ENCODE measurements around the gene ABI3BP.

ABI3BP gene

DNA sequence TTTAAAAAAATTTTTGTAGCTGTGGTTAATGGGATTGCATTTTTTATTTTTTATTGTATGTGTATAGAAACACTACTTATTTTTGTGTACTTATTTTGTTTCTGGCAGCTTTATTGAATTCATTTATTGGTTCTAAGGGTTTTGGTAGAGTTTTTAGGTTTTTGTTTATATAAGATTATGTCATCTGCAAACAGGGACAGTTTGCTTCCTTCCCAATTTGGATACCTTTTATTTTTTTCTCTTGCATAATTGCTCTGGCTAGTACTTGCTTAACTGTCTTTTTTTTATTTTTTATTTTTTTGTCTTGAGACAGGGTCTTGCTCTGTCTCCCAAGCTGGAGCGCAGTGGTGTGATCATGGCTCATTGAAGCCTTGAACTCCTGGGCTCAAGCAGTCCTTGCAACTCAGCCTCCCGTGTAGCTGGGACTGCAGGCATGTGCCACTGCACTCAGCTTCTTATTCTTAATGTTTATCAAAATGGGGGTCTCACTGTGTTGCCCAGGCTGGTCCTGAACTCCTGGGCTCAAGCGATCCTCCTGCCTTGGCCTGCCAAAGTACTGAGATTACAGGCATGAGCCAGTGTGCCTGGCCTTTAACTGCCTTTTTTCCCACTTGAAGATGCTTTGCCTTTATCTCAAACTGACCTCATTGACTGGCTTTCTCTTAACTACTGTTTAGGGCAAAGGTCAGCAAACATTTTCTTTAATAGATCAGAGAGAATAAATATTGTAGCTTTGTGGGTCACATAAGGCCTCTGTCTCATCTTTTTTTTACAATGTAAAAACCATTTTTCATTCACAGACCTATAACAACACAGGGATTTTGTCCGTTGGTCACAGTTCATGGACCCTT is 275.4 kb downstream of the ABI3BP start:
- no peak for DNase-seq

DNA sequence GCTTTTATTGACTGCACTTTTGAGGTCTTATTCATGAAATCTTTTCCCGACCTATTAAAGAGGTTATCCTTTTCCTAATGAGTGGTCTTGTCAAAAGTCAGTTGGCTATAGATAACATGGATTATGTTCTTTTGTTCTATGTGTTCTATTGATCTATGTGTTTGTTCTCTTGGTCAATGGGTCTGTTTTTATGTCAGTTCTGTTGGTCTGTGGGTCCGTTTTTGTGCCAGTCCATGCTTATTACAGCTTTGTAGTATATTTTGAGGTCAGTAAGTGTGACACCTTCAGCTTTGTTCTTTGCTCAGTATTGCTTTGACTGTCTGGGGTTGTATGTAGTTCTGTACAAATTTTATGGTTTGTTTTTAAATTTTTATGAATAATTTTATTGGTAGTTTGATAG is 276.2 kb downstream of the ABI3BP start:
- DNase-seq = no peak

DNA sequence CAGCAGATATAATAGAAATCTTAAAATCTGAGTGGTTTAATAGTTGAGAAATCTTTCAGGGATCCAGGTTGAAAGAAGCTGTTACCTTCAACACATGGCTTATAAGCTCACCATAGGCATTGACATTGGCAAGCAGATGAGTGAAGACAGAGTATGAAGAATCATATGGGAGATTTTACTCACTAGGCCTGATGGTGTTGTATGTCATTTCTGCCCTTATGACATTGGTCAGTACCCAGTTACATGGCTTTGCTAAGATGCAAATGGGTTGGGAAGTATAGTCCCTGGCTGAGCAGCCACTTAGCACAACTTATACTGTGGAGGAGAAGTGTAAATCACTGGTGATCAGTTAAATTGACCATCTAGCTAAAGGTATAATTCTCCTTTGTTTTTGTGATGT is 278.0 kb downstream of the ABI3BP start:
- DNase-seq = no peak

DNA sequence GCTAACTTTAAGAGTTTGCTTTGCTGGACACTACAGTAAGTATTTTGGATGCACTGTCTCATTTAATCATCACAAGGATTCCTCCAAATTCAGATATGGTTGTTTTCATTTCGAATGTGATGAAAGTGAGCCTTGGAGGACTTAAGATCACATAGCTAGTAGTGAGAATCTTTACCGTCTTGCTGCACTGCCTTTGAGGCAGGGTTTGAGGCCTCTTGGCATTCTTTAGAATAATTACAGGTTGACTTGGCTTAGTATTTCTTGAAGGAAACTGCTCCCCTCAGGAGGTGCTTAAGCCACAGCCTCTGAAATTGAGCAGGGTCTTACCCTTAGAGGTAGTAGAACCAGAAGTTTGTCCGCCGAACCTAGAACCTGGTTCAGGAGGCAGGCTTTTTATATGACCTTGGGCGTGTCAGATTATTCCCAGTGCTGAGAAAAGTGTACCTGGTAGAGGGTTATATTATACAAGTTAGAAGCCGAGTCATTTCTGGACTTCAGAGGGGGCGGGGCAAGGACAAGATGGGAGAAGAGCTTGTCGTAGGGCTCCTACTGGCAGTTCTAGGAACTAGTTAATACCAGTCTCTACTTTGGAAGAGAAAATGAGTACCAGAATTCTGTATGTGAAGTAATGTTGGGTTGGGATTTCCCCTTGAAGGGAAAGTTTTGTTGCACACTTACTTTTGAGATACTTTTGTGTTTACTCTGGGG is 282.8 kb downstream of the ABI3BP start:
- no peak for DNase-seq

DNA sequence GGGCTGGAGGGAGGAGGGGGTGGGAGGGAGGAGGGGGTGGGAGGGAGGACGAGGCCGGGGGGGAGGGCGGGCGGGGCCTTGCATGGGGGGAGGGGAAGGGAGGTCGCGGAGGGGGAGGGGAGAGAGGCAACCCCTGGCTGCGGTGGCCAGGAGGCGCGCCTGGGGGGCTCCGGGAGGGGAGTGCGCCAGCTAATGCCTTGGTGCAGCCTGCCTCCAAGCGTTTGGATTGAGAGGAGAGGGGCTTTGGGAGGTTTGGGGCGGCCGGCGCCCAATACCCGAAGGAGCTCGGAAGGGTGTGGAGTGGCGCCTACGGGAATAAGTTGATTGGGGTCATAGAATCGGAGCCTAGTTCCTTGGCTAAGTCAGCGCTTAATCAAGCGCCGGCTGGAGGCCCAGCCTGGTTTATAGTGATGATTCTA is 283.4 kb downstream of the ABI3BP start:
- DNase-seq = no peak

DNA sequence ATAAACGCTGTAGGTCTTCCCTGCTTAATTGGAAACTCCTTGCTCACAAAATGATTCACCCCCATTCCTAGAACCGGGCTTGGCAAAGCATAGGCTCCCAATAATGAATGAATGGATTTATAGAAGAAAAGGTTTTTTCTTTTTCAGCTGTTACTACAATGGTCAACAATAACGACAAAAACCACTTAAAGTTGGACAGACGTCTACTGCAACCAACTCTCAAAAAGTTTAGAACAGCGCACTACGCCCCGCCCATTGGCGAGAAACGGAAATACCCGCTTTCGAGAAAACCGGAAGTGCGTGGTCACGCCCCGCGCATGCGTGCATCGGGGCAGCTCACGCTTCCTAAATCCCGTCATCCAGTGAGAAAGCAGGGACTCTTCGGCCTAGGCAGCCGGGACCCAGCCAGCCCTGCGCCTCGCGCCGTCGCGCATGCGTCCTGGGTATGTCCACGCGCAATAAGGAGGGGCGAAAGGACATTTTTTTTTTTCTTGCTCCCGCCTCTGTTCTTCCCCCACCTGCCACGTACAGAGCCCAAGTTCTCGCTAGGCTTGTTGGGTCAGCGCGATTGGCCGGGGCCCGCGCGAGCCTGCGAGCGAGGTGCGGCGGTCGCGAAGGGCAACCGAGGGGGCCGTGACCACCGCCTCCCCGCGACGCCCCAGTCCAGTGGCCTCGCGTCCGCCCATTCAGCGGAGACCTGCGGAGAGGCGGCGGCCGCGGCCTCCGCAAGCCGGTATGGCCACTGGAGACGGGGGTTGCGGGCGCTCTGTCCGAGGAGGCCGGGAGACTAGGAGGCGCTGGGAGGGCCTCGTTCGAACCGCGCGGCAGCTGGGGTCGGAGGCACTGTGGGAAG is 284.0 kb downstream of the ABI3BP start, which contains the start of gene TFG:
Gene TFG, plus strand, starts transcription at position 506 of the 853 bp plus-strand sequence. CDS start 4,192 bp downstream, outside the sequence.
- peak; percentile 42 for DNase-seq

DNA sequence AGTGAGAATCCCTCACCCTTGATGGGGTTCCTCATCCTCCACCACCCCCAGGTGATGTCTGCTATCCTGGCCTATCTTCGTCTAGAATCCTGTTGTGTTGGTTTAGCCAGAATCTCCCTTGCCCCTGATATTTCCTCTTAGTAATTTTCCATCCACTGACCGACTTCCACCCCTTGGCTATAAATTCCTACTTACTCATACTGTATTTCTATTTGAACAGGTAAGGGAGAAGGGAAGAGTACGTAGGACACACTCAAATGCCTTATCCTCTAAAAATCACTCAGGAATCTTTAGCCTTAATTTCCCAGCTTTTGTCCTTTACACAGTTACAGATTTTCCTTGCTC is 284.6 kb downstream of the ABI3BP start:
- DNase-seq = no peak

DNA sequence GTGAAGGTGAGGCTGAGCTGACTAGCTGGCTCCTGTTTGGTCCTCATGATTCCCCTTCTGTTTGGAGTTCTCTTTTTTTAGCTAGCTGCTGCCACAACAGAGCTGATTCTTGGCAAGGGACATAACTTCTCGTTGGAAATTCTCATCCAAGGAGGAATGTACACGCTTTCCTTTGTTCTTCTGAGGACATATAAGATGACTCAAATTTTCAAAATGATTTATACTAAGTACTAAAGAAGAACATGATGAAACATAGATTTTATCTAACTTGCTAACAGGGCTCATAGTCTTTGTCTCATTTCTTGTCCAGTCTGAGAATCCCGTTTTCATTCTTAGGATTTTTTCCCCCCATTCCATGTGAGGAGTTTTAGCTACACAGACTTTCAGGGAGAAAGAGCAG is 286.9 kb downstream of the ABI3BP start:
- no peak for DNase-seq

DNA sequence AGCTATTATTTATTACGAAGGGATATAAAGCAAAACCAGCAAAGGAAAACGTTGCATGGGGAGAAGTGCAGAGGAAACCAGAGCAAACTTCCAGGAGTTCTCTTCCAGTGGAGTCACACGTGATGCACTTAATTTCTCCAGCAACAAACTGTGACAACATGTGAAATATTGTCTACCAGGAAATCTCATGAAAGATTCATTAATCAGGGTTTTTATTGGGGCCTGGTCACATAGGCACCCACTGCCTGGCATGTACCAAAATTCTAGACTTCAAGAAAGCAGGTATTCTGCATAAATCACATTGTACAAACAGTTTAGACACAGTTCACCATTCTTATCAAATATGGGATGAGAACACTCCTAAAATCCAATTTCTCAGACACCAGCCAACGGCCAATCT is 289.4 kb downstream of the ABI3BP start:
- no peak for DNase-seq

DNA sequence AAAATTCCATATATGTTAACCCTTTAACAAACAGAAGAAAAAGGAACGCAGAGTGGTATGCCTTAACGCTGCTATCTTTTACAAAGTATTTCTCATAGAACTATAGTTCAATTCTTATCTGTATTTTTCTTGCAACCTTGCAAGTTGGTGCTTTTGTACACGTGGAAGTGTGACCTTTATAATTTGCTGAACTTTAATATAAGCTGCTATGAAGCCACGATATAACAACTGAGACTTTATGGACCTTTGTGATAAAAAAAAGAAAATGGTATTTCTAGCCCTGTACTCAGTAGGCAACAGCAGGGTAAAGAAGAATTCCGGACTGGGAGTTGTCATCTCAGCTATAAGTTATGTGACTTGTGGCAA is 290.3 kb downstream of the ABI3BP start:
- DNase-seq = no peak

DNA sequence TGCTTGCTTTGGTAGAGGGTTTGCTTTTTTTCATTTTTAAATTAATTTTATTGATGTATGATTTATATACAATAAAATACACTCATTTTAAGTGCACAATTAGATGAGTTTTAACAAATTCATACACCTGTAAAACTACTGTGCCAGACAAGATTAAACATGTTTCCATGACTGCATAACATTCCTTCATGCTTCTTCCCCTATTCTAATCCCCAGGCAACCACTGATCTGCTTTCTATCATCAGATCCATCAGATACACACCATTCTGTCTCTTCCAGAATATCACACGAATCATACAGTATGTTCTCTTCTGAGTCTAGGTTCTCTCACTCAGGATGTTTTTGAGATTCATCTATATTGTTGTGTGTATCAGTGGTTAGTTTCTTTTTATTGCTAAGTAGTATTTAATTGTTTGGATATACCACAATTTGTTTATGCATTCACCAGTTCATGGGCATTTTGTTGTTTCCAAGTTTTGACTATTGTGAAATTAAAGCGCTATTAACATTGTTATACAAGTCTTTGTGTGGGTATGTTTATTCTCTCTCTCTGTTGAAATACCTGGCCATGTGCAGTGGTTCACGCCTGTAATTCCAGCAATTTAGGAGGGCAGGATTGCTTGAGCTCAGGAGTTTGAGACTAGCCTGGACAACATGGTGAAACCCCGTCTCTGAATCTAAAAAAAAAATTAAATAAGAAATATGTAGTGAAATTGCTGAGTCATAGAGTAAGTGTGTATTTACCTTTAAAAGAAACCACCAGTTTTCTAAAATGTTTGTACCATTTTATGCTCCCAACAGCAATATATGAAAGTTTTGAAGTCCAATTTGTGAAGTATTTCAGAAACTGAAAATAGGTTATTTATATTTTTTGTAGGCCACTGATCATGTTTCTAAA is 290.9 kb downstream of the ABI3BP start:
- no peak for DNase-seq

DNA sequence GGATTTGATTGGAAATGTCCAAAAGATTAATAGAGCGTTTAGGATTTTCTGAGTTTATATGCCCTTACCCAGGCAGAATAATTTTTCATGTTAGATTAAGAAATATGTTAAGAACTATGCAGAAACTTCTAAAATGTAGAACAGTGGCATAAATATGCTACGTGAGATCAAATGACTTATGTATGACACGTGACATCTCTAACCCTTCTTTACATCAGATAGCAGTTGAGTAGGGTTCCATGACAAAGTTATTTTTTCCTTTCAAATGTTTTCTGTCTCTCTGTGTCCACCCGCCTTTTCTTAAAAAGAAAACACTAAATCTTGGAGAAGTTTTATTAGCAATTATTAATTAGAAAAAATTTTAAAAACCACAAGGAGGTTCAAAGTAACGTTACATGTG is 292.5 kb downstream of the ABI3BP start:
- DNase-seq = no peak

Data from cortex of kidney (tissue), 1 donor.